Stimulated activated effector memory CD8-positive, alpha-beta T cell treated with anti-CD3 and anti-CD28 coated beads, Interleukin-12 subunit alpha, Interleukin-12 subunit beta, amount 100 ng/mL, for 72 hours (primary cell): Measurements from ENCODE around the gene DHX58.

Experiments used
- ATAC-seq: fragments of 150-1000 bp; cut with Tn5 transposase; 2 replicates; pipeline ENCODE4 v1.10.0; 2021
- DNase-seq, 2 donors: peaks; one replicate each; pipeline ENCODE4 v3.0.0; 2021 to 2022; ENCODE audit warnings: low spot score in 2 of 2
- H3K27ac Mint-ChIP-seq: one replicate; pipeline ENCODE4 v1.8.0; 2022; ENCODE audit warnings: mild to moderate bottlenecking, mixed read lengths
- H3K36me3 Mint-ChIP-seq: one replicate; pipeline ENCODE4 v1.8.0; 2022; ENCODE audit warnings: mild to moderate bottlenecking, mixed read lengths
- H3K4me1 Mint-ChIP-seq: one replicate; pipeline ENCODE4 v1.8.0; 2022; ENCODE audit warnings: mixed read lengths
- H3K4me3 Mint-ChIP-seq: one replicate; pipeline ENCODE4 v1.8.0; 2022; ENCODE audit warnings: mild to moderate bottlenecking, mixed read lengths
- H3K9me3 Mint-ChIP-seq: one replicate; pipeline ENCODE4 v1.8.0; 2022; ENCODE audit warnings: mixed read lengths

The DHX58 gene

GRCh38 chr17:42135151-42135550, 22.6 kb upstream of the DHX58 start:
- no peak overlapping the region for H3K4me3 Mint-ChIP-seq

DNA sequence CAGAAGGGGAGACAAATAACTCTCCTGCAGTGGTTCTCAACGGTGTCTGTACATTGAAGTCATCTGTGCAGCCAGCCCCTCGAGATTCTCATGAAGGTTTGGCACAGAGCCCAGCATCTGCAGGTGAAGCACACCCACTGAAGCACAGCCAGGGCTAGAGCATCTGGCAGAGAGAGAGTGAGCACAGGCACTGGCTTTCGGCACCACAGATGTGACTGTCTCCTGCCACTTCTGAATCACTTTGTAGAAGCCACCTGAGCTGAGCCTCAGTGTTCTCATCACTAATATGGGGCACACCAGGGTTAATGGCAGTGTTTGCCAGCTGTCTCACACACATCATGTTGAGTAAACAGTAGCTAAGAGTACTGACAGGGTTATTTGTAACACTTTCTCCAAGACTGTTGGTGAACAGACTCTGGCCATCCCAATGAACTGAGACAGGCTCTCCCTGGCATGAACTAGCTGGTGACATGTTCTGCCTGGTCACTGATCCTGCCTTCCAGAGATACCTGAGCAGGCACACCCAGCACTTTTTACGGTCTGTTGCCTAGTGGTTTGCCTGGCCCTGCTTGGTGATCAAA, 21.0 kb upstream of the DHX58 start:
- peak overlapping the region; percentile 77 for H3K27ac Mint-ChIP-seq
- H3K36me3 Mint-ChIP-seq = peaks cover 72% of the 10 kb centered on the region
- H3K4me3 Mint-ChIP-seq = no peak overlapping the region
- no peaks in the 10 kb centered on the region for H3K9me3 Mint-ChIP-seq
- H3K4me1 Mint-ChIP-seq = peaks cover 66% of the 10 kb centered on the region
- peak; percentile 83 for ATAC-seq
- DNase-seq = no peak

More at GRCh38 chr17:42135151-42135550, 22.6 kb upstream of the DHX58 start:
- no peak for ATAC-seq
- H3K27ac Mint-ChIP-seq = peak overlapping the region; percentile 90
- peaks cover 72% of the 10 kb centered on the region for H3K4me1 Mint-ChIP-seq
- H3K9me3 Mint-ChIP-seq = no peaks in the 10 kb centered on the region
- peaks cover 56% of the 10 kb centered on the region for H3K36me3 Mint-ChIP-seq
- no peak for DNase-seq

DNA sequence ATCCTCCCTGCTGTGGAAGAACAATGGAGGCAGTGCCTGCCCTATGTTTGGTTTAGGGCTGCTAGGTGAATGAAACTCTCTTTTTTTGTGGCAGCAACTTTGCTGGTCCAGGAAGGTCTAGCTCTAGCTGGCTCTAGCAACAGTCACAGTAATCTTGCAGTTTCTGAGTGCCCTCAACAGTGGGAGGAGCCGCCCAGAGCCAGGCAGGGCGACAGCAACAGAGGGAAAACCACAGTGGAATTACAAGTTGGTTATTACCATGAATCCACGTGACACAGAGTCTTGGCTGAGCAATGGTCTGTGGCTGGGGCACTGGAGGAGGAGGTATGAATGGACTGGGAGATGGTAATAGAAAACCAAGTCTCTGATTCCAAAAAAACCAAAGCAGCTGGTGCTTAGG, 20.4 kb upstream of the DHX58 start:
- H3K9me3 Mint-ChIP-seq = no peaks in the 10 kb centered on the region
- H3K27ac Mint-ChIP-seq = peak overlapping the region; percentile 77
- DNase-seq (no peak), ATAC-seq (peak; percentile 86)
- peaks cover 64% of the 10 kb centered on the region for H3K4me1 Mint-ChIP-seq
- peaks cover 78% of the 10 kb centered on the region for H3K36me3 Mint-ChIP-seq
- H3K4me3 Mint-ChIP-seq = peak overlapping the region; percentile 7

DNA sequence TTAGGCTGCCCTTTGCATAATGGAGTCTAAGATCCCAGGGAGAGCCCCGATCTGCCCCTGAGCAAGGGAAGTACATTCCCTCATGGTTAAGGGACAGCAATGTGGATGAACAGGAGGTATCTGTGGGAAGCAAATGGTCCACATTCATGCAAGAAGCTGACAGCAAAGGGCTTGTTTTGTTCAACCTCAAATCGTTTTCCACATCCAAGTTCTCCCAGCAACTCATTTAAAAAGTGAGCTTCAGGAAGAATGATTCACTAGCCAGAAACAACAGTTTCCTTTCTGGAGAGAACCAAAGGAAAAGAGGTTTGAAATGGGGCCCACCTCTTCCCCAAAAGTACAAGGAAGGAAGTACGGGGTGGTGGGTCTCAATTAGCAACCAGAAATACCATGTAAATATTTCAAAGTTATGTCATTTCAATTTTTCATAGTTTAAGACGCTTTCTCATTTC, 19.5 kb upstream of the DHX58 start:
- Mint-ChIP-seq H3K9me3 (no peaks in the 10 kb centered on the region), H3K27ac (peak overlapping the region; percentile 77), H3K4me1 (peaks cover 60% of the 10 kb centered on the region), H3K36me3 (peaks cover 80% of the 10 kb centered on the region), H3K4me3 (no peak overlapping the region)
- DNase-seq (no peak), ATAC-seq (no peak)

GRCh38 chr17:42131232-42131631, 18.7 kb upstream of the DHX58 start:
- peaks cover 56% of the 10 kb centered on the region for H3K4me1 Mint-ChIP-seq
- H3K27ac Mint-ChIP-seq = peak overlapping the region; percentile 77
- no peaks in the 10 kb centered on the region for H3K9me3 Mint-ChIP-seq
- no peak for DNase-seq
- no peak for ATAC-seq
- peaks cover 80% of the 10 kb centered on the region for H3K36me3 Mint-ChIP-seq
- no peak overlapping the region for H3K4me3 Mint-ChIP-seq

DNA sequence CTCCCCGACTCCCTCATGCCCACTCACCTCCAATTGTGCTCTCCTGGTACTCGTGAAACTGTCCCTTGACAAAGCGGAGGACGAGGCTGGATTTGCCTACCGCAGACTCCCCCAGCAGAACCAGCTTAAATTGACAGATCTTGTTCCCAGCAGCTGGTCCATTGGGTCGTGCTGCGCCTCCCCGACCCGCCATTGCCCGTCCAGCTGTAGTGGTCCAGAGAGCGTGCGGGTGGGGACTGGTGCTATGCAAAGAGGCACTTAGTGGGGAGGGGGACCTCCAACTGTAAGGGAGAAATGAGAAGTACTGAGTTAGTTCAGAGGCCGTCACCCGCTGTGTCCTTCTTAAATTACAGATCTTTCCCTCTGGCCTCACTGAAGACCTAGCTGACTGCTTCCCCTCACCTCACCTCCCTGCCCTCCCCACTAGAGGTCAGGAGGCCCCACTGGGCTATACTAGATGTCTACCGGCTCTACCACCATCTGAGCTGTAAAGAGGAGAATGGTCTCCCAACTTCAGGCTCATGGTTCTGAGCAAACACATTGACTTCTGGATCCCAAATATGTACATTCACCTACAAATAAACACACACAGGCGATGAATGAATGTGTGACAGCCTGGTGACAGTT, 17.9 kb upstream of the DHX58 start:
- H3K27ac Mint-ChIP-seq = peak overlapping the region; percentile 77
- H3K4me3 Mint-ChIP-seq = no peak overlapping the region
- no peak for DNase-seq
- ATAC-seq = no peak
- H3K36me3 Mint-ChIP-seq = peaks cover 80% of the 10 kb centered on the region
- H3K9me3 Mint-ChIP-seq = no peaks in the 10 kb centered on the region
- peaks cover 48% of the 10 kb centered on the region for H3K4me1 Mint-ChIP-seq

DNA sequence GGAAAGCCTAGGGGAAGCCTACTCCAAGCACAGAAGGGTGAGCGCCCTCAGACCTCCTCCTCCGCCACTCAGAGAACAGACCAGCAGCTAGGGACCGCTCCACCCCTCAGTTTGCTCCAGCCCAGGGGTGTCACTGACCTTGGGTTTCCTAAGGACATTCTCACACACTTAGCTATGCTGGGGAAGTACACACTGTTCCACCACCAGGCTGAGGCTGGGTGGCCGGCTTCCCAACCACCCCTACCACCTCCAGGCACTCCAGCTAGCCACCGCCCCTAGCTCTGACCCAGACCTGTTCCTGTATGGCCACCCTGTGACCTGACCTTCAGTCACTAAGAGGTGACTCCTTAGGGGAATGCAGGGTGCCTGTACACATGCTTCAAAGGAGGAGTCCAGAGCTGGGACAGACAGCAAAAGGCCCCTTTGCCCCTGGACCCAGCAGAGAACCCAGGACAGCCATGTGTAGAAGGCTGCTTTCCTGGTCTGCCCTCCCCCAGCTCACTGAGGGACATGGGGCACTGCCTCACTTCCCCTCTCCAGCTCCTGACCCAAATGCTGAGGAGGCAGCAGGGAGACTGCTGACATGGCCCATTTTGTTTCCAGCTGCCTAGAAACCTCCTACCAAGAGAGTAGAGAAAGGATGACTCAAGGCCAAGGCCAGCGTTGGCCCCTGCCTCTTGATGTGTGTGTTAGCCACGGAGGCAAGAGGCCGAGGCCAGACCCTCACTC, 16.8 kb upstream of the DHX58 start:
- ATAC-seq (no peak), DNase-seq (no peak)
- Mint-ChIP-seq H3K27ac (peak overlapping the region; percentile 81), H3K9me3 (no peaks in the 10 kb centered on the region), H3K4me1 (peaks cover 47% of the 10 kb centered on the region), H3K36me3 (peaks cover 82% of the 10 kb centered on the region), H3K4me3 (no peak overlapping the region)

DNA sequence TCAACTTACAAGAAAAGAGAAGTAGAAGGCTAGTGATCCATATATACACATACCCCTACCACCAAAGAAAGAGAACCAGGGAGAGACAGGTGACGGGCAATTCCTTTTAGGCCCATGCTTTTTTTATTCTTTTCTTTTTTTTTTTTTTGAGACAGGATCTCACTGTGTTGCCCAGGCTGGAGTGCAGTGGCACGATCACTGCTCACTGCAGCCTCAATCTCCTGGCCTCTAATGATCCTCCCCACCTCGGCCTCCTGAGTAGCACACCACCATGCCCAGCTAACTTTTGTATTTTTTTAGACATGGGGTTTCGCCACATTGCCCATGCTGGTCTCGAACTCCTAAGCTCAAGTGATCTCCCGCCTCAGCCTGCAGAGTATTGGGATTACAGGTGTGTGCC, 14.9 kb upstream of the DHX58 start:
- no peak for DNase-seq
- Mint-ChIP-seq H3K4me3 (no peak overlapping the region), H3K4me1 (peaks cover 31% of the 10 kb centered on the region), H3K36me3 (peaks cover 84% of the 10 kb centered on the region), H3K9me3 (no peaks in the 10 kb centered on the region), H3K27ac (no peak overlapping the region)
- ATAC-seq = no peak

DNA sequence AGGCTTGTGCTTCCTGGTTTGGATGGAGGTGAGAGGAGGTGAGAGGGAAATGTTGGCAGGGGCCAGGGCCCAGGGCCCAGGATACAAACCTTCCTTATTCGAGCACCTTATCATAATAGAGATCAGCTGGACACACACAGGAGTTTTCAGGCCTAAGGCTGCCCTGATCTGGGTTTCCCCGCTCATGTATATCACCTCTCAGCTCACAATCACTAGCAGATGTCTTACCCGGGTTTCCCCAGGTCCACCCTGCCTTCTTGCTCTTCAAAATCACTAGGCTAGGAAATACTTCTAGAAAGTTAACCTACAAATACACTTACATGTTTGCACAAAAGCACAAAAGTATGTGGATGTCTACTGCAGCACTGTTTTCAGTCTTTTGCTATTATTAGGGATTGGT, 14.3 kb upstream of the DHX58 start:
- Mint-ChIP-seq H3K9me3 (no peaks in the 10 kb centered on the region), H3K4me1 (peaks cover 27% of the 10 kb centered on the region), H3K36me3 (peaks cover 84% of the 10 kb centered on the region), H3K27ac (no peak overlapping the region), H3K4me3 (no peak overlapping the region)
- DNase-seq = no peak
- no peak for ATAC-seq

DNA sequence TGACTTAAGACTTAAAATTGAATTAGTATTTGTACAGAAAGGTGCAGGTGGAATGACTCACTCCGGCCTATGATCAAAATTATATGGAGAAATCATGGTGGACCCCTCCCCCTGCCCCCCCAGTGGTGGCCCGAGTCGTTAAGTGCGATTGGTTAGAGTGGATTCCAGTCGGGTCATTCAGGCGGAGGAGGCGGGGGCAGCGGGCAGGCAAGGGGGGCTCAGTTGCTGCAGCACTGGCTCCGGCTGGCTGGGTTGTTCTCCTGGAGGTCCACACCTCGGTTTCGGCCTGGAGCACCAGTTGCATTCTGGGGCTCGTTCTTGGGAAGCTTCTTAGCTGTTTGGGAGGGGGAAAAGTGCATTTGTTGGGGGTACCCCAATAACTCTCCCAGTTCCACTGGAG, 13.1 kb upstream of the DHX58 start:
- no peaks in the 10 kb centered on the region for H3K9me3 Mint-ChIP-seq
- H3K4me1 Mint-ChIP-seq = peaks cover 20% of the 10 kb centered on the region
- peaks cover 74% of the 10 kb centered on the region for H3K36me3 Mint-ChIP-seq
- peak overlapping the region; percentile 69 for H3K27ac Mint-ChIP-seq
- ATAC-seq (no peak), DNase-seq (no peak)
- H3K4me3 Mint-ChIP-seq = no peak overlapping the region

- Mint-ChIP-seq H3K27ac (peak overlapping the region; percentile 50), H3K36me3 (peaks cover 62% of the 10 kb centered on the region), H3K4me3 (no peak overlapping the region), H3K9me3 (no peaks in the 10 kb centered on the region), H3K4me1 (peaks cover 22% of the 10 kb centered on the region)
- ATAC-seq (no peak), DNase-seq (no peak)
Measured at GRCh38 chr17:42124256-42124655, 11.7 kb upstream of the DHX58 start.

DNA sequence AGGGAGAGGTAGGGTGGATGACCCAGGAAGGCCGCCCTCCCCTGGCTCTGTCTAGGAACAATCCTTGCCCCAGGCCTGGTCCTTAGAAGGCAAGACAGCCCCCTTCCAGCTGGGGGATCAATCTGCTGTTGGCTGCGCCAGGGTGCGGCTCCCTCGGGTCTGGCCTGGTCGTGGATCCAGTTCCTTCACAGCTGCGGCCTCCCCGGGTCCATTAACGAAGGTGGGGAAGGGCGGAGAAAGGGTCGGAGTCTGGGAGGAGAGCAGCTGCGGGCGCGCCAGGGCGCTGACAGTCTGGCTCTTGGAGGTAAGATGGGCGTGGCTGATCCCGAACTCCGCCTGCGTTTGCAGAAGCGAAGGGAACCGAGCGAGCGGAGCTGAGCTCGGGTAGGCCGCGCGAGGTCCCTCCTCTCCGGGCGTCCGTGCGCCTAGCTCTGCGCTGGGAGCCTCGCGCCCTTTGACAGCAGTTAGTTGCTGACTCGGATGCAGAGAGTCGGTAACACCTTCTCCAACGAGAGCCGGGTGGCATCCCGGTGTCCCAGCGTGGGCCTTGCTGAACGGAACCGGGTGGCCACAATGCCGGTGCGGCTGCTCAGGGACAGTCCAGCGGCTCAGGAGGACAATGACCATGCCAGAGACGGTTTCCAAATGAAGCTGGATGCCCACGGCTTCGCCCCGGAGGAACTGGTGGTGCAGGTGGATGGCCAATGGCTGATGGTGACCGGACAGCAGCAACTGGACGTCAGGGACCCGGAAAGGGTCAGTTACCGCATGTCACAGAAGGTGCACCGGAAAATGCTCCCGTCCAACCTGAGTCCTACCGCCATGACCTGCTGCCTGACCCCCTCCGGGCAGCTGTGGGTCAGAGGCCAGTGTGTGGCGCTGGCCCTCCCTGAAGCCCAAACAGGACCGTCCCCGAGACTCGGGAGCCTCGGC, 10.1 kb upstream of the DHX58 start, which contains the start of gene HSPB9:
TSS of gene HSPB9 (plus strand) at position 434 of the 933 bp plus-strand sequence. CDS start at position 481, 47 bp downstream.
- DNase-seq (no peak), ATAC-seq (no peak)
- Mint-ChIP-seq H3K9me3 (no peaks in the 10 kb centered on the region), H3K4me3 (peak within 1 kb of the TSS; percentile 68), H3K4me1 (peaks cover 29% of the 10 kb centered on the region), H3K27ac (peak within 1 kb of the TSS; percentile 54), H3K36me3 (peaks cover 57% of the 10 kb centered on the region)

GRCh38 chr17:42120770-42121769, 8.6 kb upstream of the DHX58 start, which contains the start of gene KAT2A:
Gene KAT2A, minus strand, starts transcription at chr17:42121367. Its CDS starts 63 bp downstream, at chr17:42121304.
- peak within 1 kb of the TSS; percentile 75 for H3K27ac Mint-ChIP-seq
- H3K9me3 Mint-ChIP-seq = no peaks in the 10 kb centered on the region
- DNase-seq = peak; percentile 65 to 86
- peaks cover 41% of the 10 kb centered on the region for H3K4me1 Mint-ChIP-seq
- peak; percentile 93 for ATAC-seq
- H3K4me3 Mint-ChIP-seq = peak within 1 kb of the TSS; percentile 68
- peaks cover 57% of the 10 kb centered on the region for H3K36me3 Mint-ChIP-seq
